8988T (cell line): Measurements from ENCODE around the gene GPR35.
"Not testable (repeated sequence)": the region's sequence is repeated elsewhere in the genome, so short reads cannot be mapped to it uniquely, and the experiment has no call there.

Source experiments
- DNase-seq: peaks from one replicate; pipeline ENCODE4 v3.0.0; 2011

GPR35 gene

DNA sequence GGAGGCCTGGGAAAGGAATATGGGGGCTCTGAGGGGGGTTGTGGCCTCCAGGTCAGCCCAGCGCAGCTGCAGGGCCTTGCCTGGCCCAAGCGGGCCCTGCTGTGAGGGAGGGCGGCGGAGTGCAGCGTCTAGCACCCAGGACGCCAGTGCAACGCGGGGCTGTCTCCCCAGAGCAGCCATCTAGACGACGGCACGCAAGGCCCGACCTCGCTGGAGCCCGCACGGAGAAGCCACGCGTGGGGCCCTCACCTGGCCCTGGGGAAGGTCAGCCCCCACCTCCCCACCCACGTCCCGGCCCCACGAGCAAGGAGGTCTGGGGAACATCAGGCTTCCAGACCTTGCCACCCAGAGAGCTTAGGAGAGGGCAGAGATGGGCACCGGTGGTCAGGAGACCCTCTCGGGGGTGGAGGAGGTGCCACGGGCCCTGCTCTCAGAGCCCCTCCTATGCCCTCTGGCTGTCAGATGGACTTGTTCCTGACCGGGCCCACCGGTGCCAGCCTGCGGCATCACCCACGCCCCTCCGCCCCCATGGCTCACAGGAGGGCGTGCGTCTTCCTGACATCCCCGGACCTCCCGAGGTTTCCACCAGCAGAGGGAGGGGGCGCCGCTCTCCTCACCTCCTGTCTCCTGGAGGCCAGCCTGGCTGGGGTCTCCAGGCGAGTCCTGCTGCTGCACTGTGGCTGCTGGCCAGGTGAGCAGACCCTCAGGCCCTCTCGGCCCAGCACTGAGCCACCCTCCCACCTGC lies 17.0 kb downstream of the GPR35 start:
- peak; percentile 35 for DNase-seq

DNA sequence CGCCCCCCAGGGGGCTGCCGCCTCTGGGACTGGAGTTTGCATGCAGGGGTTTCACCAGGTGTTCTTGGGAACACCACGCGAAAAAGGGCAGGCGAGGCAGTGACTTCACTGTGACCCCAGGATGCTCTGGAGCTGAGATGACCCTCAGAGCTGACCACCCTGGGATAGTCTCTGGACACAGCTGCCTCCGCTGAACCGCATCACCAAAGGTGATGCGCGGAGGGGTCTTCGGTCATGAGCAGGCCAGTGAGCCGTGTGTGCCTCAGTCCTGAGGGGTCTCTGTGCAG lies 17.5 kb downstream of the GPR35 start:
- DNase-seq: peak; percentile 8

DNA sequence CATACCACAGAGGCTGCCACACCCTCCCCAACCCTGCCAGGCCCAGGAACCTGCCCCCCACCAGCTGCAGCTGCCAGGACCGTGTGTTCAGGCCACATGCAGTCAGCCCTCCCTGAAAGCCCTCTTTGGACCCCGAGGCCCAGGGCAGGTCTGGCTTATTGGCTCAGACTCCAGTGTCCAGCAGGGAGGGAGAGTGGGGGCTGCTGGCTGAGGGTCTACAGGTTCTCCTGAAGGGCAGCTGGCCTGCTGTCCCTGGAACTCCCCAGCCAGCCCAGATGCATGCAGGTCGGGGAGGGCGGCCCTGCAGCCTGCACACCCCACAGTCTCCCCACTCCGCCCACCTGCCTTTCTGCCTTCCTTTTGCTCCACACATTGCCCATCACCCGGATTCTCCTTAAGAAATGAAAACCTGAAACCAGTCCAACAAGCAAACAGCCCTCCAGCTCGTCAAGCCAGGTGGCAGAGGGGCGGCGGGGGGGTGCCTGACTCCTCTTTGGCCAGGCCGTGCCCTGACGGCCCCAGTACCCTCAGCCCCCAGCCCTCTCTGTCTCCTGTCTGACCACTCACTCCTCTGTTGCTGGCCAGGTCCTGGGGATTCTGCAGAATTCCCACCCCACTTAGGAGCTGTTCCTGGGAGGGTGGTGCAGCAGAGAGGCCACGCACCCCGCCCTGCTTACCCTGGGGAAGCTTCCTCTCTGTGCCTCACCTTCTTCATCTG lies 18.0 kb downstream of the GPR35 start:
- peak; percentile 23 for DNase-seq

DNA sequence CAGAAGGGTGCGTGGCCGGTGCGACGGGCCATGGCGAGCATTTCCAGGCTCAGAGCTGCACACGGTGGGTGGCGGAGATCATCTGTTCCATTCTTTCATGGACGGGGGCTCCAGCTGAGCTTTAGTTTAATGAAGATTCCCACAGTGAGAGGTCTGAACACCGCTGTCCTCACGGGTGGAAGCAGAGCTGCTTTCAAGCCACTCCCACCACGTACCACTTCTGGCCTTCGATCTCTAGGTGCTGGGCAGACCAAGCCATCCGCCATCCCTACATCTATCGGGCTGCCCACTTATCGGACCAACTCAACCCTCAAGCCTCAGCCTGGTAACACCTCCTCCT lies 18.5 kb downstream of the GPR35 start:
- DNase-seq: peak; percentile 20

DNA sequence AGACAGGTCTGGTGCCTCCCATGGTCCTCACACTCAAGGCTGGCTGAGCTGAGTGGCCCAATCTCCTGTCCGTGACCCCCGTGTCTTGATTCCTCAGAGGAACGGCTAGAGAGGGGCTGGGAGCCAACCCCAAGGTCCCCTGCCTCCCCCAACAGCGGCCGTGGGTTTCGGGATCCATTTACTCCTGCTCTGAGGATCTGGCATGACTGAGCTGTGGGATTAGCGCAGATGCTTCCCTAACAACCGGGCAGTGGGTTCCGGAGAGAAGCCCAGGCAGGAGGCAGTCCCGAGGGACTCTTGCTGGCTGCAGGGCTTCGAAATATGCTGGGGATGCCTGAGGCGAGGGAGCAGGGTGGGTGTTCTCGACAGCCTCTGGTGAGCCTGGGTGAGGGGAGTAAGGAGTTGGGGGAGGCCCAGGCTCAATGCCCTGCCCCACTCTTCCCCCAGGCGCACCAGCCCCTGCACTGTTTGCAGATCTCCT lies 18.9 kb downstream of the GPR35 start:
- DNase-seq: peak; percentile 19

DNA sequence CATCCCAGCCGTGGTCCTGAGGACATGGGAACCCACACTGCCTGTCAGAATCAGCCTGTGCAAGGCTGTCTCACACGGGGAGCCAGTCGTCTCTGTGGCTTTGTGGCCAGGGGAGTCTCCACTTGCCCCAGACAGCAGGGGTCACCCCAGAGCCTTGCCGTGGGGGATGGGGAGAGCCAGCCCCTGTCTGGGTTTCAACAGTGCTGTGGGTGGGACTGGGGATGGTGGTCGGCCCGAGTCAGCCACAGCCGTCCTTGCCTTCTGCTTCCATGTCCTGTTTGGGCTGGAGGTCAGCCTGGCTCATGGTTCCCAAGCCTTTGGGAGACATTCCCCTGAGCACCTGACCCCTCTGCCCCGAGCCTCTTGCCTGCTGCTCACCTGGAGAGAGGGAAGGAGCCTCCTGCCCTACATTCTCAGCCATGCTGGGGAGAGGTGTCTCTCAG lies 19.6 kb downstream of the GPR35 start:
- DNase-seq: peak; percentile 21

DNA sequence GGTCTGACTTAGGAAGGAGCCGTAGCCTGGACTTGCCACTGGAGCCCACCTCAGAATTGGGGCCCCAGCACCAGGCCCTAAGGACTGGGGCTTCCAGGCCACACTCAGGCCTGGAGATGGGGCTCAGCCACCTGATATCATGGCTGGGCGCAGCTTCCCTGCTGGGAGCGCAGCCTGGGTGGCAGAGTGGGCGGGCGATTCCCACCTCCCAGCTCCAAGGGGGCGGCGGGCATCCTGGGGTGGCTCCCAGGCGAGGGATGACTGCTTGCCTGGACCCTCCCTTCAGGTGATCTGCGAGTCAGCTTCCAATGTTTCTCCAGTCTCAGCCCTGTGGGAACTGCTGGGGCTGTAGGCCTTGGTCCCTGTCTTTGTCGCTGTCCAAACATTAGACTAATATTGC lies 20.1 kb downstream of the GPR35 start:
- DNase-seq: no peak

DNA sequence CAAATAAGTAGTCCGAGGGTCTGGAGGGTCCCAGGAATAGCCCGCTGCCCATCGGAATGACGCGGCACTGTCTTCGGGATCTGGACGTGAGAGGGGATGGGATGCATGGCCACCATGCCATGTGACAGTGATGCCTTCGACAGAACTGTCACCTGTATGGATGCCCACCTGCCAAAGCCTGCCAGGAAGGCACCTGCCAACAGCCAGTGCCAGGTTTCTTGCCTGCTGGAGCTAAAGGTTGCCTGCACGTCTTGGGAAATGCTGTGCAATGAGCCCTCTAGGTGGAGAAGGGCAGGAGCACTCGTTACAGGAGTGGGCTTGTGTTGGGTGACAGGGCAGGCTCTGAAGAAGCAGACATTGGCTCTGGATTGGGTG lies 20.5 kb downstream of the GPR35 start:
- DNase-seq: peak; percentile 9

DNA sequence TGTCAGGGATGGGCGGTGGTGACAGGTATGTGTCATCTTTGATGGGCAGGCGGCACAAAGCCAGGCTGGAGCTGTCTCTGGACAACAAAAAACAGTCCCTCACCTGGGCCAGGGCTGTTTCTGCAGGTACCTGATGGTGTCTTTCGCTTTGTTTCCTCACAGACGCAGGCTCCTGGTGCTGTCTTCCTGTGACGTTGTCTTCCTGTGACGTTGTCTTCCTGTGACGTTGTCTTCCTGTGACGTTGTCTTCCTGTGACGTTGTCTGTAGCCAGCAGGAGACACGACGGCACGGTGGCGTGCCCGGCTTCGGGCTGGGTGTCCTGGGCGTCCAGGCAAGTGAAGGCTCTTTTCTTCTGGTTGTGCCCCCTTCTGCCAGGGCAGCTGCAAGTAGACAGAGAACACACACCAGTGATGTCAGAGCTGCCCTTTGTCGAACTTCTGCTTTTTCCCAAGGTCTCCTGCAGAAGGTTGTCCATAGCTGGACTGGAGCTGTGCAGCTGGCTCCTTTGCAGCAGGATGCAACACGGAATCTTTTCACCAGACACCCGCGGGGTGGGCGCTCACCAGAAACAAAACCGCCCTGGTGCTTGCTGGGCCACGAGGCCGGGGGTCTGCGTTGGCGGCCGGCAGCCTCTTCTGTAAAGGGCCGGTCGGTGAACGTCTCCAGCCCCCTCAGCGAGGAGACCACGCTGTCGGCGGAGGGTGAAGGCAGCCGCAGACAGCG lies 21.1 kb downstream of the GPR35 start:
- no peak for DNase-seq

DNA sequence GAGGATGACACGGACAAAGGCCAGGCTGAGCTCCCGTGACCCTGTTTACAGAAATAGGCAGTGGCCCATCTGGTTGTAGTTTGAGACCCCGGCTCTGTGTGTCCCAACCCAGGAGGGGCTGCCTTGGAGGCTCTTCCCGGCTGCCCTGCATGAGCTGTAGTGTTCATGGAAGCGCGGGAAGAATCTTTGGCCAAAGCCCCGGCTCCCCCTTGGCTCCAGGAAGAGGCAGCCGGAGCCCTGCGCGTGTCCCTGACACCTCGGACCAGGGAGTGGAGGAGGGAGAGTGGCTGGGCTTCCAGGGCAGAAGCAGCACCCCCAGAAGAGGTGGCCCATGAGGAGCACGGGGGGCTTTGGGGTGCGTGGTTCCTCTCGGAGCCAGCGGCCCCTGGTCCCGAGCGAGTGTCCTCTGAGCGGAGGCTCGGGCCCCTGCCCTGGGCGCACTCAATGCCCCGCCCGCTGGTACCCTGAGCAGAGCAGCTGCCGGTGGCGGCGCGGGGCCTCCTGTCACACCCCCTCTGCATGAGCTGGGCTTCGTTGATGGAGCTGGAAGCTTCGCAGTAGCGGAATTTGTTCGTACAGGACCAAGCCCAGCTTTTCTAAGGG lies 21.7 kb downstream of the GPR35 start:
- no peak for DNase-seq

DNA sequence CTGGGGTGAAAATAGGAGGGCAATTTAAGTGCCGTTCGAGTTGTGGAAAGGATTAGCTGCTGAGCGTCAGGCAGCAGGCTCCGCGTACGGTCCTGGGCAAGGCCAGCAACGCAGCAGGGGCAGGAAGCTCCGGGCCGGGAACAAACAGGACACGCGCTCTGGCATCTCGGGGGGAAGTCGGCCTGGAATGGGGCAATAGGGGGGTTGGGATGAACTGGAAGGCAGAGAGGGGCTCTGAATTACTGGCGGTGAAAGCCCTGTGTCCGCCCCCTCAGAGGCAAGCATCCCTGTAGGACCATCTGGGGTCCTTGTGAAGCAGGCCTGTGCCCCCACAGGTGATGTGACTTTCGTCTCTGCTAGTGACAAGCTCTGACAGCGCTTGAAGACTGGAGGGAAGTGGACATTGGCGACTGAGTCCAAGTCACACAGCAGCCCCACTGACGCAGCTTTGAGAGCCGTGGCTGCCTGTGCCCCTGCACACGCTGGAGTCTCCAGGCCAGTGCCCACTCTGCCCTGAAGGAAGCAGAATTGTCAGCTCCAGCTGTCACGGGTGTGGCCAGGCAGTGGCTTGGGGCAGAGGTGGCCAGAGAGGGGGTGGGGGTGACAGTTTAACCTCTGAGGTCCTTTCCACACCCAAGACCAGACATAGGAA lies 22.3 kb downstream of the GPR35 start:
- no peak for DNase-seq

DNA sequence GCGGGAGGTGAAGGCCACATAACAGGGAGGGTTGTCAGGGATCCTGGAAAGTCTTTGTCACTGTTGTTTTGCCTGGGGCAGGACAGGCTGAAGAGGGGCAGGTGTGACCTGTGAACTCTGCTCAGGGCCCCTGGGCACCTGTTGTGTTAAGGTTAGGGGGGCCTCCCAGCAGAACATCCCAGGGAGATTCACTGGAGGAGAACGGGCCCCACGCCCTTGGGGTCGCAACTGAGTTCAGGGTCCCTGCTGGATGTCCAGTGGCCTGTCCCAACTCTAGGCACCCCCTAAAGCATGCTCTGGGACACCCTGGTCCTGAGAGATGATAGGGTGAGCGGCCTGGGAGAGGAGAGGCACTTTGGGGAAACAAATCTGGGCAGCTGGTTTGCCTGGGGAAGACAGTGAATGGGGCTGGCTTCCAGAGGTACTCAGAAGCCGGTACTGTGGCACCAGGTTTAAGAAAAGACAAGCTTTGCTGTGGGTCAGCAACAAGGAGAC lies 22.9 kb downstream of the GPR35 start:
- DNase-seq: no peak

DNA sequence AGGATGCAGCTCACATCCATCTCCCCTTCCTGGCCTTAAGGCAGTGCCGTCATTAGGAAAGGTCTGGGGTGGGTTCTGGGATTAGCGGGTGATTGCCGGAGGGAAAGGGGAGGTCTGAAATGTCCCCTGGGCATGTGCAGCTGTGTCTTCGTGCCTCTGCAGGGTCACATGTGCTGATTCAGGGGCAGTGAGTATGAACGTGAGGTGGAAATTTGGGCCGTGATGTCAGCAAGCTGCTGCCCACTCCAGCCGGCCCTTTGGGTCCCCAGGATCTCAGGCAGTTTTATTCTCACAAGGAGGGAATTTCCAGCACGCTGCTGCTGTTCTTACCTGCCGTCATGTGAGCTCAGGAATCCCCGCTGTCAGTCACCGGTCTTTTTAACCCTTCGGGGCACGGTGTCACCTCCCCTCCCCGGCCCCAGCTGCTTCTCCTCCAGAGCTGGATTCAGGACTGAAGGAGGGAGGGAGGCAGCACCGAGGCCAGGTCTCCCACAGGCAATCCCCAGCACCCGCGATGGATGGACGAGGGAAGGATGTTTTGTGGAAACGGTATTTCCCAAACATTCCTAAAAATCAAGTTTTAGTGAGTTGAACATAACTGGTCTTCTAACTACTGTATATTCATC lies 23.5 kb downstream of the GPR35 start:
- peak; percentile 17 for DNase-seq

DNA sequence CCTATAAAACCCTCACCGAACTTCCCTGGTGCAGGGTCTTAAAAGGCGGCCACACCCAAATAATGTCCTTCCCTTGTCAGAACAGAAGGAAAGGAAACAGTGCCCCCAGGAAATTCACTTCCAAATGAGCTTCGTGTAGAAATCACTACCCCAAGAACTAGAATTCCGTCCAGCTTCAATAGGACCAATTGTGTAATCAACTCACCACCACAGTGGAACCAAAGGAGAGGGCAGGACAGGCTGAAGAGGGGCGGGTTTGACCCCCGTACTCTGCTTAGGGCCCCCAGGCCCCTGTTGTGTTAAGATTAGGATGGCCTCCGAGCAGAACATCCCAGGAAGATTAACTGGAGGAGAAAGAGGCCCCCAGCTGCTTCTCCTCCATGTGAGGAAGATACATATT lies 24.1 kb downstream of the GPR35 start:
- DNase-seq: no peak

DNA sequence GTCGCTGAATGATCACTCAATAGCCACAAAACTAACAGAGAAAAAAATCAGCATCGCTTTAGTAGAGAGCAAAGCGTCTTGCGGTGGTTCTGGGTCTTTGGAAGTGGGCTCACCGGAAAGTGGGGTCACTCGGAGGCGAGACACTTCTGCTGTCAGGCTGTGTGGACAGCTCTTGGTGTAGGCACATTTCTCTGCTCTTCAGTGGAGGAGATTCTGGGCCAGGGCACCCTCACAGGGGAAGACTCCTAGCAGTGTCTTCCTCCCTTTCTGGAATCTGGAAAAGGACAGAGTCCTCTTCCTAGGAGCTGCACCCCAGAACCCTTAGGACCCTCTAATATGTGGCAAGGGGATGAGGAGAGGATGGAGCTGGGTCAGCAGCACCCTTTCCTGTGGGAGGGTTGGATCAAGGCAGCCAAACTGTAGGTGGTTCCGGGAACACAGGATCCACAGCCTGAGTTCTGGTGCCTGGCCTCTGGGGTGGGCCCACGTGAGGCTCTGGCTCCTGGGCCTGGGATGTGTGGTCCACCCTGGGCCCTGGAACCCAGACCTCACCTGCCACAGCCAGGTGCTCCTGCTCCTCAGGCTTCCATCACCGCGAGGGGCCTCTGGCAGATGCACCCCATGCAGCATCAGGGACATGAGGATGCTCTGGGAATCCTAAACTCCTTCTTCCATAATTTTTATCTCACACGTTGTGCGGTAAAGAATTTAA lies 25.1 kb downstream of the GPR35 start:
- DNase-seq: no peak

DNA sequence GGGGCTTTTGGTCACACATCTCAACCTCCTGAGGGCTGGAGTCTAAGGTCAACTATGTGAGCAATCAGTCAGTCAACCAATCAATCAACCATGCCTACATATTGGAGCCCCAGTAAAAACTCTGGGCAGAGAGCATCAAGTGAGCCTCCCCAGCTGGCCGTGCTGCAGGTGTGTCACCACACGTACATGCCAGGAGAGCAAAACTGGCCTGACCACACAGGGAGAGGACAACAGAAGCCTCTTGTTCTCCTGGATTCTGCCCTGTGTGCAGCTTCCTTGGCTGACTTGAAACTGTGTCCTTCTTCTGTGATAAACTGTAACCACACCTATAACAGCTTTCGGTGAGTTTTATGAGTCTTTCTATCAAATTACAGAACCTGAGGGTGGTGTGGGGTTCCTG lies 25.9 kb downstream of the GPR35 start:
- no peak for DNase-seq

DNA sequence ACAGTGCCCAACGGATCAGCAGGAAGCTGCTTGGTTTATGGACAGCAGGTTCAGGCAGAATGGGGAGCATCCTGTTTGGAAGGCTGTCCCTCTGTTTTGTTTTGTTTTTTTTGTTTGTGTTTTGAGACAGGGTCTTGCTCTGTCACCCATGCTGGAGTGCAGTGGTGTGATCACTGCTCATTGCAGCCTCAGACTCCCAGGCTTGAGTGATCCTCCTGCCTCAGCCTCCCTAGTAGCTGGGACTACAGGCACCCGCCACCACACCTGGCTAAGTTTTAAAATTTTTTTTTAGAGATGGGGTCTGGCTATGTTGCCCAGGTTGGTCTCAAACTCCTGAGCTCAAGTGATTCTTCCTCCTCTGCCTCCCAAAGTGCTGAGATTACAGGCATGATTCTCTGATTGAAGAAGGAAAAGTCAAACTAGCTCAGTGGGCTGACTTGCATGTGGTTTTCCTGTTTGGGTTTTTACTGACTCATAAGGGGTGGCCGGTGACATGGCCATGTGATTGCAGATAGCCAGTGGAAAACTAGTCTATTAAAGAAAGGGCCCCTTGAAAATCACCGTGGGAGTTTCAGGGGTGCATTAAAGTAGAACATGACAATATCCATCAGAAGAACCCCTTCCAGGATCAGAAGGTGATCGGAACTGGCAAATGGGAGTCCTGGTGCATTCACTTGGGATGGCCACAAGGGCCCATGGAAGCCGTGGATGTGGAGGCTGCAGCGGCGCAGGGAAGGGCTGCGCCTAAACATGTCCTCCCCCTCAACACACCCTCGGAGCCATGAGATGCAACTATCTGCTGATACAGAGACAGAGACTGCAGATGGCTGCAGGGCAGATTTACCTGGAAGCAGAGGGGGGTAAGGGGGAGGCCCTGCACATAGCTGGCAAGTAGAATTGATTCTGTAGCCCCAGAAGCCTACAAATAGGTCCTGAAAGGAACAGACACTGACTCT lies 30.9 kb downstream of the GPR35 start:
- DNase-seq: no peak

DNA sequence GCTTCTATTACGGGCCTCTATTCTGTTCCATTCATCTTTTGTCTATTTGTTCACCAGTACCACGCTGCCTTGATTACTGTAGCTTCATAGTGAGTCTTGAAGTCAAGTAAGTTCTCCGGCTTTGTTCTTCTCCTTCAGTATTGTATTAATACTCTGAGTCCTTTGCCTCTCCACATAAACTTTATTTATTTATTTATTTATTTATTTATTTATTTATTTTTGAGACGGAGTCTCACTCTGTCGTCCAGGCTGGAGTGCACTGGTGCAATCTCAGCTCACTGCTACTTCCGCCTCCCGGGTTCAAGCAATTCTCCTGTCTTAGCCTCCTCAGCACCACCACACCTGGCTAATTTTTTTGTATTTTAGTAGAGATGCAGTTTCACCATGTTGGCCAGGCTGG lies 34.6 kb downstream of the GPR35 start:
- DNase-seq: not testable (repeated sequence)

DNA sequence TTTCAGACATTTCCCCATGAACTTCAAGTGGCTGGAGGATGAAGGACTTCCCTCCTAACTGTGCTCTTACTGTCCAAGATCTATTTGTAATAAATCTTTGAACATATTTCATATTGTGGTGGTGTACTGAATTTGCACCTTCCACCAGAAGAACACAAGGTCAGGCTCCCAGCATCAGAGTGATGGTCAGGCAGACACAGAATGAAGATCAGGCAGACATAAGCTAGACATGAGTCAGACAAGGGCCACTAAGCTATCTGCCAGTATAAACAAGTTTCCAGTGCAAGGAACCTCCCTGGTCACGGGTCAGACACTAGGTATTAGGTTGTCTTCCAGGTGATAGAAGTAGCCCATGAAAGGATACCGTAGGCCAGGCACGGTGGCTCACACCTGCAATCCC lies 37.4 kb downstream of the GPR35 start:
- DNase-seq: no peak

DNA sequence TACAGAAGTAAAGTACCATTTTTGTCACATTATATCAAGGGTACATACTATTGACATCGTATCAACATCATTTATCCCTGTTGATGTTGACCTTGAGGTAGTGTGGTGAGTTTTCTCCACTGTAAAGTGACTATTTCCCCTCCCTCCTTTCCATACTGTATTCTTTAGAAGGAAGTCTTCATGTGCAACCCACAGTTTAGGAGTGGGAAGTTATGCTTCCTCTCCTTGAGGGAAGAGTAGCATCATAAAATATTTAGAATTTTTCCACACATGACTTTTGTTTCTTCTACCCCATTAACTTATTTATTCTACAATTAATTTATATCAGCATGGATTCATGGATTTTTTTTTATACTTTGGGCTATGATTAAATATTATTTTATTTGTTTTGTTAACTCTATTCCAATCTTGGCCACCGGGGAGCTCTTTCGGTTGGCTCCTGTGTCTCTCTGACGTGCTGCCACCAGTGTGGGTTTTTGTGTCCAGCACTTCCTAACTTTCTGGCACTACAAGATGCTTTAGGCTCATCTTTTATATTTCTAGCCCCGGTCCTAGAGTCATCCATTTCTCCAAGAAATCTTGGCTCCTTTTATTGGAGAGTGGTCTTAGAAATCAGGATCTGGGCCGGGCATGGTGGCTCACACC lies 38.4 kb downstream of the GPR35 start:
- no peak for DNase-seq
